ENCODE results near the gene PSMC3. TPM values are rescaled to one million over a fixed set of nuclear protein-coding genes. Genes with fewer than 3 reads are reported as not detected.
"Not testable (repeated sequence)": the region's sequence is repeated elsewhere in the genome, so short reads cannot be mapped to it uniquely, and the experiment has no call there.

Gene PSMC3
- polyA plus RNA-seq, 4 donors: 88.0 to 156 (median 103) TPM

- Histone ChIP-seq H3K36me3 (ENCODE audit: control insufficient read depth in 3 of 3, insufficient read depth in 2 of 3, low read depth in 1 of 3, low read length in 3 of 3) (peaks cover 7 to 67% (median 8%) of the 10 kb centered on the region in 3 donors), H3K27ac (ENCODE audit: low read depth in 1 of 3, low read length in 2 of 3) (no peak overlapping the region), H3K4me1 (ENCODE audit: control insufficient read depth in 3 of 3, insufficient read depth in 2 of 3, low read depth in 1 of 3, low read length in 2 of 3) (peaks cover 0 to 10% (median 2%) of the 10 kb centered on the region in 3 donors), H3K9me3 (ENCODE audit: control insufficient read depth in 2 of 2, insufficient read depth in 1 of 2, low read depth in 1 of 2, low read length in 1 of 2) (no peaks in the 10 kb centered on the region), H3K27me3 (ENCODE audit: control insufficient read depth in 3 of 3, insufficient read depth in 3 of 3, low read length in 3 of 3) (no peaks in the 10 kb centered on the region), H3K4me3 (ENCODE audit: low read depth in 1 of 3, low read length in 3 of 3) (no peak overlapping the region)
- no peak for FAIRE-seq
- no peak for DNase-seq
- 14 to 46% (median 34%) methylated on average over 5 of the region's 5 CpGs for WGBS, 3 donors
Observed at GRCh38 chr11:47466201-47466600, 40.0 kb upstream of the PSMC3 start.

GRCh38 chr11:47464483-47464882 is 38.2 kb upstream of the PSMC3 start:
- no peaks in the 10 kb centered on the region for H3K9me3 ChIP-seq (ENCODE audit: control insufficient read depth in 2 of 2, insufficient read depth in 1 of 2, low read depth in 1 of 2, low read length in 1 of 2)
- H3K36me3 ChIP-seq (ENCODE audit: control insufficient read depth in 3 of 3, insufficient read depth in 2 of 3, low read depth in 1 of 3, low read length in 3 of 3): peaks cover 3 to 61% (median 4%) of the 10 kb centered on the region in 3 donors
- FAIRE-seq (no peak), DNase-seq (no peak)
- no peaks in the 10 kb centered on the region for H3K27me3 ChIP-seq (ENCODE audit: control insufficient read depth in 3 of 3, insufficient read depth in 3 of 3, low read length in 3 of 3)
- 92 to 97% (median 94%) methylated on average over 5 of the region's 5 CpGs for WGBS, 3 donors
- H3K4me1 ChIP-seq (ENCODE audit: control insufficient read depth in 3 of 3, insufficient read depth in 2 of 3, low read depth in 1 of 3, low read length in 2 of 3): peaks cover 0 to 10% (median 2%) of the 10 kb centered on the region in 3 donors
- H3K27ac ChIP-seq (ENCODE audit: low read depth in 1 of 3, low read length in 2 of 3): no peak overlapping the region
- H3K4me3 ChIP-seq (ENCODE audit: low read depth in 1 of 3, low read length in 3 of 3): no peak overlapping the region

- Histone ChIP-seq H3K27ac (ENCODE audit: low read depth in 1 of 3, low read length in 2 of 3) (no peak overlapping the region), H3K36me3 (ENCODE audit: control insufficient read depth in 3 of 3, insufficient read depth in 2 of 3, low read depth in 1 of 3, low read length in 3 of 3) (peaks cover 0 to 47% (median 4%) of the 10 kb centered on the region in 3 donors), H3K27me3 (ENCODE audit: control insufficient read depth in 3 of 3, insufficient read depth in 3 of 3, low read length in 3 of 3) (no peaks in the 10 kb centered on the region), H3K4me3 (ENCODE audit: low read depth in 1 of 3, low read length in 3 of 3) (no peak overlapping the region), H3K4me1 (ENCODE audit: control insufficient read depth in 3 of 3, insufficient read depth in 2 of 3, low read depth in 1 of 3, low read length in 2 of 3) (peaks cover 0 to 3% (median 1%) of the 10 kb centered on the region in 3 donors), H3K9me3 (ENCODE audit: control insufficient read depth in 2 of 2, insufficient read depth in 1 of 2, low read depth in 1 of 2, low read length in 1 of 2) (no peaks in the 10 kb centered on the region)
- no peak for DNase-seq
- no peak for FAIRE-seq
- 94 to 95% (median 95%) methylated on average over 7 of the region's 7 CpGs for WGBS, 3 donors
Observed at GRCh38 chr11:47461876-47462275, 35.6 kb upstream of the PSMC3 start.

- no peaks in the 10 kb centered on the region for H3K27me3 ChIP-seq (ENCODE audit: control insufficient read depth in 3 of 3, insufficient read depth in 3 of 3, low read length in 3 of 3)
- H3K4me1 ChIP-seq (ENCODE audit: control insufficient read depth in 3 of 3, insufficient read depth in 2 of 3, low read depth in 1 of 3, low read length in 2 of 3): no peaks in the 10 kb centered on the region
- H3K36me3 ChIP-seq (ENCODE audit: control insufficient read depth in 3 of 3, insufficient read depth in 2 of 3, low read depth in 1 of 3, low read length in 3 of 3): peaks cover 0 to 42% (median 4%) of the 10 kb centered on the region in 3 donors
- no peaks in the 10 kb centered on the region for H3K9me3 ChIP-seq (ENCODE audit: control insufficient read depth in 2 of 2, insufficient read depth in 1 of 2, low read depth in 1 of 2, low read length in 1 of 2)
- H3K27ac ChIP-seq (ENCODE audit: low read depth in 1 of 3, low read length in 2 of 3): no peak overlapping the region
- H3K4me3 ChIP-seq (ENCODE audit: low read depth in 1 of 3, low read length in 3 of 3): no peak overlapping the region
- DNase-seq (no peak), FAIRE-seq (no peak)
- 91 to 100% (median 95%) methylated on average over 2 of the region's 2 CpGs for WGBS, 3 donors
Observed at GRCh38 chr11:47460571-47461235, 34.5 kb upstream of the PSMC3 start.

- FAIRE-seq; H3K27ac ChIP-seq (ENCODE audit: low read depth in 1 of 3, low read length in 2 of 3); H3K27me3 ChIP-seq (ENCODE audit: control insufficient read depth in 3 of 3, insufficient read depth in 3 of 3, low read length in 3 of 3); H3K36me3 ChIP-seq (ENCODE audit: control insufficient read depth in 3 of 3, insufficient read depth in 2 of 3, low read depth in 1 of 3, low read length in 3 of 3); H3K4me3 ChIP-seq (ENCODE audit: low read depth in 1 of 3, low read length in 3 of 3); H3K4me1 ChIP-seq (ENCODE audit: control insufficient read depth in 3 of 3, insufficient read depth in 2 of 3, low read depth in 1 of 3, low read length in 2 of 3); H3K9me3 ChIP-seq (ENCODE audit: control insufficient read depth in 2 of 2, insufficient read depth in 1 of 2, low read depth in 1 of 2, low read length in 1 of 2): not testable (repeated sequence)
- DNase-seq: peak; percentile 77 to 87
- 16 to 31% (median 20%) methylated on average over 6 to 8 of the region's 8 CpGs for WGBS, 3 donors
Observed at GRCh38 chr11:47454258-47454671, 28.0 kb upstream of the PSMC3 start.

GRCh38 chr11:47453365-47453764 is 27.1 kb upstream of the PSMC3 start:
- no peaks in the 10 kb centered on the region for H3K9me3 ChIP-seq (ENCODE audit: control insufficient read depth in 2 of 2, insufficient read depth in 1 of 2, low read depth in 1 of 2, low read length in 1 of 2)
- DNase-seq: no peak
- no peaks in the 10 kb centered on the region for H3K27me3 ChIP-seq (ENCODE audit: control insufficient read depth in 3 of 3, insufficient read depth in 3 of 3, low read length in 3 of 3)
- H3K36me3 ChIP-seq (ENCODE audit: control insufficient read depth in 3 of 3, insufficient read depth in 2 of 3, low read depth in 1 of 3, low read length in 3 of 3): no peaks in the 10 kb centered on the region
- FAIRE-seq: no peak
- H3K4me1 ChIP-seq (ENCODE audit: control insufficient read depth in 3 of 3, insufficient read depth in 2 of 3, low read depth in 1 of 3, low read length in 2 of 3): no peaks in the 10 kb centered on the region
- H3K27ac ChIP-seq (ENCODE audit: low read depth in 1 of 3, low read length in 2 of 3): no peak overlapping the region
- 92 to 94% (median 94%) methylated on average over 8 of the region's 8 CpGs for WGBS, 3 donors
- H3K4me3 ChIP-seq (ENCODE audit: low read depth in 1 of 3, low read length in 3 of 3): no peak overlapping the region

GRCh38 chr11:47451990-47452389 is 25.8 kb upstream of the PSMC3 start:
- H3K36me3 ChIP-seq (ENCODE audit: control insufficient read depth in 3 of 3, insufficient read depth in 2 of 3, low read depth in 1 of 3, low read length in 3 of 3): peaks cover 0 to 4% (median 0%) of the 10 kb centered on the region in 3 donors
- FAIRE-seq: no peak
- H3K27me3 ChIP-seq (ENCODE audit: control insufficient read depth in 3 of 3, insufficient read depth in 3 of 3, low read length in 3 of 3): no peaks in the 10 kb centered on the region
- no peak overlapping the region for H3K4me3 ChIP-seq (ENCODE audit: low read depth in 1 of 3, low read length in 3 of 3)
- H3K27ac ChIP-seq (ENCODE audit: low read depth in 1 of 3, low read length in 2 of 3): no peak overlapping the region
- no peak for DNase-seq
- 90 to 92% (median 90%) methylated on average over 4 of the region's 4 CpGs for WGBS, 3 donors
- no peaks in the 10 kb centered on the region for H3K9me3 ChIP-seq (ENCODE audit: control insufficient read depth in 2 of 2, insufficient read depth in 1 of 2, low read depth in 1 of 2, low read length in 1 of 2)
- H3K4me1 ChIP-seq (ENCODE audit: control insufficient read depth in 3 of 3, insufficient read depth in 2 of 3, low read depth in 1 of 3, low read length in 2 of 3): no peaks in the 10 kb centered on the region

- Histone ChIP-seq H3K9me3 (ENCODE audit: control insufficient read depth in 2 of 2, insufficient read depth in 1 of 2, low read depth in 1 of 2, low read length in 1 of 2) (no peaks in the 10 kb centered on the region), H3K27me3 (ENCODE audit: control insufficient read depth in 3 of 3, insufficient read depth in 3 of 3, low read length in 3 of 3) (no peaks in the 10 kb centered on the region), H3K27ac (ENCODE audit: low read depth in 1 of 3, low read length in 2 of 3) (no peak overlapping the region), H3K36me3 (ENCODE audit: control insufficient read depth in 3 of 3, insufficient read depth in 2 of 3, low read depth in 1 of 3, low read length in 3 of 3) (peaks cover 0 to 4% (median 0%) of the 10 kb centered on the region in 3 donors), H3K4me3 (ENCODE audit: low read depth in 1 of 3, low read length in 3 of 3) (no peak overlapping the region), H3K4me1 (ENCODE audit: control insufficient read depth in 3 of 3, insufficient read depth in 2 of 3, low read depth in 1 of 3, low read length in 2 of 3) (no peaks in the 10 kb centered on the region)
- no peak for FAIRE-seq
- WGBS, 3 donors: 85 to 93% (median 86%) methylated on average over 4 of the region's 4 CpGs
- DNase-seq: no peak
Observed at GRCh38 chr11:47451436-47451835, 25.2 kb upstream of the PSMC3 start.

- H3K27me3 ChIP-seq (ENCODE audit: control insufficient read depth in 3 of 3, insufficient read depth in 3 of 3, low read length in 3 of 3): no peaks in the 10 kb centered on the region
- no peak overlapping the region for H3K27ac ChIP-seq (ENCODE audit: low read depth in 1 of 3, low read length in 2 of 3)
- peaks cover 0 to 4% (median 0%) of the 10 kb centered on the region in 3 donors for H3K36me3 ChIP-seq (ENCODE audit: control insufficient read depth in 3 of 3, insufficient read depth in 2 of 3, low read depth in 1 of 3, low read length in 3 of 3)
- no peak overlapping the region for H3K4me3 ChIP-seq (ENCODE audit: low read depth in 1 of 3, low read length in 3 of 3)
- no peaks in the 10 kb centered on the region for H3K4me1 ChIP-seq (ENCODE audit: control insufficient read depth in 3 of 3, insufficient read depth in 2 of 3, low read depth in 1 of 3, low read length in 2 of 3)
- H3K9me3 ChIP-seq (ENCODE audit: control insufficient read depth in 2 of 2, insufficient read depth in 1 of 2, low read depth in 1 of 2, low read length in 1 of 2): no peaks in the 10 kb centered on the region
- FAIRE-seq (no peak), DNase-seq (no peak)
- 73 to 82% (median 78%) methylated on average over 8 of the region's 8 CpGs for WGBS, 3 donors
Observed at GRCh38 chr11:47449541-47449940, 23.3 kb upstream of the PSMC3 start.

All from small intestine (tissue), 7 donors.